B cell (primary cell): ENCODE measurements around the gene BRWD1. TPM values are rescaled to one million over a fixed set of nuclear protein-coding genes. Genes with fewer than 3 reads are reported as not detected.

Experiments
- ATAC-seq: fragments of 200-7000 bp; cut with Tn5 transposase; one replicate; pipeline ENCODE4 v1.10.0; 2021; ENCODE audit warnings: low read depth, mild to moderate bottlenecking, moderate number of reproducible peaks, moderate library complexity
- CTCF ChIA-PET: fragments of 350-600 bp; sonication (Branson Sonifier 250); formaldehyde crosslinking; loops from one replicate; lab custom pipeline; 2021; ENCODE audit warnings: antibody characterized with exemption, inconsistent platforms; lab: Charles Lee
- POLR2A ChIA-PET: fragments of 350-600 bp; sonication (Branson Sonifier 250); formaldehyde crosslinking; loops from one replicate; lab custom pipeline; 2021; ENCODE audit warnings: antibody characterized with exemption; lab: Charles Lee
- DNase-seq: peaks from one replicate; pipeline ENCODE4 v3.0.0; 2013
- H2AFZ ChIP-seq: 2 replicates; pipeline ENCODE4 v1.6.1; 2012; ENCODE audit warnings: mild to moderate bottlenecking, low read depth, low read length; ENCODE audit not compliant: insufficient read depth, poor library complexity, severe bottlenecking
- H3K27ac ChIP-seq, 2 donors: 1 replicate in 1 of 2; 2 replicates in 1 of 2; pipeline ENCODE4 v1.5.1; 2012 to 2013; ENCODE audit warnings: low read length in 2 of 2, mild to moderate bottlenecking in 2 of 2, moderate library complexity in 1 of 2
- H3K27me3 ChIP-seq, 4 experiments: fragments of 200-600 bp in 1 of 4; sonication (generic) in 1 of 4; replicated peaks in 1 of 4; 1 replicate in 2 of 4; 2 replicates in 2 of 4; pipeline versions ENCODE4 v1.6.1 to v1.7.0; 2013 to 2016; ENCODE audit warnings: low read length in 3 of 4, mild to moderate bottlenecking in 2 of 4, mixed read lengths in 1 of 4, moderate library complexity in 1 of 4; ENCODE audit not compliant: insufficient read depth in 4 of 4, control insufficient read depth in 3 of 4; ENCODE audit errors: control extremely low read depth in 1 of 4
- H3K36me3 ChIP-seq, 2 experiments: replicated peaks in 1 of 2; 1 replicate in 1 of 2; 2 replicates in 1 of 2; pipeline versions ENCODE4 v1.6.1 to v1.7.1; 2013; ENCODE audit warnings: low read length in 1 of 2; ENCODE audit not compliant: insufficient read depth in 2 of 2, control insufficient read depth in 1 of 2; ENCODE audit errors: control extremely low read depth in 1 of 2, extremely low read depth in 1 of 2
- H3K4me1 ChIP-seq, 2 donors: fragments of 200-600 bp in 1 of 2; sonication (generic) in 1 of 2; 1 replicate in 1 of 2; 2 replicates in 1 of 2; pipeline versions ENCODE4 v1.5.1 to v1.6.1; 2013 to 2017; ENCODE audit warnings: low read length in 2 of 2; ENCODE audit not compliant: control insufficient read depth in 2 of 2, insufficient read depth in 2 of 2
- H3K4me2 ChIP-seq: replicated peaks from 2 replicates; pipeline ENCODE3; 2012; ENCODE audit warnings: mild to moderate bottlenecking, low read depth, low read length; ENCODE audit not compliant: poor library complexity, severe bottlenecking
- H3K4me3 ChIP-seq, 5 experiments: fragments of 200-600 bp in 1 of 5; sonication (generic) in 1 of 5; 1 replicate in 3 of 5; 2 replicates in 2 of 5; pipeline versions ENCODE4 v1.5.1 to v1.7.0; 2011 to 2016; ENCODE audit warnings: low read length in 4 of 5, mild to moderate bottlenecking in 4 of 5, low read depth in 2 of 5, control low read depth in 1 of 5, moderate library complexity in 1 of 5; ENCODE audit not compliant: insufficient read depth in 1 of 5; ENCODE audit errors: control extremely low read depth in 1 of 5, extremely low read depth in 1 of 5
- H3K79me2 ChIP-seq: fragments of 200-600 bp; sonication (generic); one replicate; pipeline ENCODE4 v1.6.0; 2016; ENCODE audit warnings: low read length; ENCODE audit not compliant: control insufficient read depth, insufficient read depth
- H3K9ac ChIP-seq: fragments of 200-600 bp; sonication (generic); 2 replicates; pipeline ENCODE4 v1.6.1; 2017; ENCODE audit warnings: mild to moderate bottlenecking, low read length, moderate library complexity
- H3K9me3 ChIP-seq, 3 donors: one replicate each; pipeline versions ENCODE4 v1.6.1 to v1.7.1; 2013; ENCODE audit warnings: low read length in 2 of 3; ENCODE audit not compliant: control insufficient read depth in 2 of 3, insufficient read depth in 1 of 3; ENCODE audit errors: control extremely low read depth in 1 of 3
- H4K20me1 ChIP-seq: 2 replicates; pipeline ENCODE4 v1.6.0; 2012; ENCODE audit warnings: mild to moderate bottlenecking, low read length; ENCODE audit not compliant: insufficient read depth, control insufficient read depth, poor library complexity, severe bottlenecking
- H3K27ac Mint-ChIP-seq: one replicate; pipeline ENCODE4 v1.8.0; 2021; ENCODE audit warnings: mixed read lengths
- H3K27me3 Mint-ChIP-seq: one replicate; pipeline ENCODE4 v1.8.0; 2021; ENCODE audit warnings: mixed read lengths
- H3K4me1 Mint-ChIP-seq: one replicate; pipeline ENCODE4 v1.8.0; 2021; ENCODE audit warnings: mixed read lengths
- H3K4me3 Mint-ChIP-seq: one replicate; pipeline ENCODE4 v1.8.0; 2021; ENCODE audit warnings: mixed read lengths
- H3K9me3 Mint-ChIP-seq: one replicate; pipeline ENCODE4 v1.8.0; 2022; ENCODE audit warnings: mixed read lengths; ENCODE audit not compliant: insufficient read depth
- EZH2 ChIP-seq: IDR thresholded peaks from 2 replicates; pipeline ENCODE4 v1.6.1; 2012; ENCODE audit warnings: borderline replicate concordance, low read depth, mild to moderate bottlenecking, moderate library complexity, low read length; ENCODE audit not compliant: insufficient read depth, poor library complexity, severe bottlenecking
- WGBS: methylation state at CpG from one replicate; pipeline ENCODE4 v1.1.5; 2013; ENCODE audit warnings: missing lambda C conversion rate; ENCODE audit not compliant: insufficient coverage; 5-methylcytosine and 5-hydroxymethylcytosine counted together
- intact Hi-C: fragments of 100-400 bp; cut with micrococcal nuclease; formaldehyde crosslinking; loops from one replicate; pipeline ENCODE4 v1.10.0; 2022
- polyA plus RNA-seq: library from polyadenylated mRNA; depleted of rRNA; stranded (reverse); fragments of >200 nt; gene quantifications from 2 replicates; pipeline ENCODE4 v1.2.3, GENCODE V29; 2012
- total RNA-seq, 2 donors: library from RNA; stranded (reverse); fragments of 120-200 nt in 1 of 2; gene quantifications; 1 replicate in 1 of 2; 2 replicates in 1 of 2; pipeline versions ENCODE4 v1.2.3 to v1.2.4, GENCODE V29; 2013 to 2022
- TF ChIP-seq, protein P1 (sequence below): fragments of 200-600 bp; IDR thresholded peaks from one replicate; pipeline ENCODE4 v1.8.0; 2022; ENCODE audit warnings: antibody characterized with exemption, mild to moderate bottlenecking

BRWD1 gene
- total and polyA plus RNA-seq, 2 donors (not counting 1 experiment from before 2014, with no cell fraction given), result 9.4 to 93.9 TPM

DNA sequence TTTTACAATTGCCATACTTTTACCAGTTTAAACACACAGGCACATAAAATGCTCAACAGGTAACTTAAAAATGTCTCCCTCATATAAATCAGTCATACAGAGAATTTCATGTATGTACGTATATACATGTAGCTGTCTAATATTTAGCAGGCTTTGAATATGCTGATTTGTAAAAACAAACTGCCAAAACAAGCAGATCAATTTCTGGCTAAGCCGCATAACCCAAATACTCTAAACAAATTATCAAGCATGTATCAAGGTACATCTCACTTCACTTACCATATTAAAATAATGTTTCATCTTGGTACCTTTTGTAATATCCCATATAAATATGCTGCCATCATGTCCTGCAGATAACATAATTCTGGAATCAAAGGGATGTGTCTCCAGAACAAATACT, 43.8 kb downstream of the BRWD1 start:
- ATAC-seq (no peak), DNase-seq (no peak)
- Mint-ChIP-seq H3K9me3 (no peaks in the 10 kb centered on the region), H3K27ac (no peak overlapping the region), H3K4me3 (no peak overlapping the region), H3K27me3 (no peaks in the 10 kb centered on the region), H3K4me1 (peaks cover 4% of the 10 kb centered on the region)
- WGBS, result no CpG with 5 or more reads among the region's 2 CpGs
- Histone ChIP-seq H3K9ac (no peak overlapping the region), H3K4me1 (no peaks in the 10 kb centered on the region), H2AFZ (no peak overlapping the region), H3K27me3 (no peaks in the 10 kb centered on the region), H3K9me3 (no peaks in the 10 kb centered on the region), H3K4me3 (no peak overlapping the region), H3K36me3 (peaks cover 12 to 45% of the 10 kb centered on the region in 2 experiments), H3K27ac (no peak overlapping the region), H3K79me2 (no peaks in the 10 kb centered on the region), H4K20me1 (no peaks in the 10 kb centered on the region), H3K4me2 (no peak overlapping the region)
- CTCF ChIA-PET, result no interaction called here
- POLR2A ChIA-PET, result no interaction called here
- intact Hi-C loops, result no loop called here
- TF ChIP-seq, protein P1, sequence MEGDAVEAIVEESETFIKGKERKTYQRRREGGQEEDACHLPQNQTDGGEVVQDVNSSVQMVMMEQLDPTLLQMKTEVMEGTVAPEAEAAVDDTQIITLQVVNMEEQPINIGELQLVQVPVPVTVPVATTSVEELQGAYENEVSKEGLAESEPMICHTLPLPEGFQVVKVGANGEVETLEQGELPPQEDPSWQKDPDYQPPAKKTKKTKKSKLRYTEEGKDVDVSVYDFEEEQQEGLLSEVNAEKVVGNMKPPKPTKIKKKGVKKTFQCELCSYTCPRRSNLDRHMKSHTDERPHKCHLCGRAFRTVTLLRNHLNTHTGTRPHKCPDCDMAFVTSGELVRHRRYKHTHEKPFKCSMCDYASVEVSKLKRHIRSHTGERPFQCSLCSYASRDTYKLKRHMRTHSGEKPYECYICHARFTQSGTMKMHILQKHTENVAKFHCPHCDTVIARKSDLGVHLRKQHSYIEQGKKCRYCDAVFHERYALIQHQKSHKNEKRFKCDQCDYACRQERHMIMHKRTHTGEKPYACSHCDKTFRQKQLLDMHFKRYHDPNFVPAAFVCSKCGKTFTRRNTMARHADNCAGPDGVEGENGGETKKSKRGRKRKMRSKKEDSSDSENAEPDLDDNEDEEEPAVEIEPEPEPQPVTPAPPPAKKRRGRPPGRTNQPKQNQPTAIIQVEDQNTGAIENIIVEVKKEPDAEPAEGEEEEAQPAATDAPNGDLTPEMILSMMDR, result no peak
- no peak for TF ChIP-seq EZH2

DNA sequence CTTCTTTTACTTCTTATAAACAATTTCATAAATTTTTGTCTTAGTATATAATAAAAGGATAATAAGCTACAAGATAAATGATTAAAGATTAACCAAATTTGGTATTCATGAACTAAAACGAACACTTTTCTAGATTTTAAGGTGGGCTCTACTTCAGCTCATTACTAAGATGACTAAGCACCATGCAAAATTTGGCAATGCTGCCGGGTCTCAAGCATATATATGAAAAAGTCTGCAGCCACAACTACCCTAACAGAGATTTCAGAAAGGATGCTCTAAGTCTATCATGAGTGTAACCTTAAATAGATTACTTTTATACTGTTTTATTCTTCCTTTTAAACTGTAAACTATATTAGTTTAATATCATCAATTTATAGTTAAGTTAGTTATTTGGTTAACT, 47.8 kb downstream of the BRWD1 start:
- H3K27me3 ChIP-seq, result no peaks in the 10 kb centered on the region
- peaks cover 7 to 56% of the 10 kb centered on the region in 2 experiments for H3K36me3 ChIP-seq
- POLR2A ChIA-PET, result no interaction called here
- no peak overlapping the region for H2AFZ ChIP-seq
- DNase-seq (no peak), ATAC-seq (no peak)
- intact Hi-C loops, result no loop called here
- no peak overlapping the region for H3K27ac Mint-ChIP-seq
- no peaks in the 10 kb centered on the region for H3K27me3 Mint-ChIP-seq
- no peak overlapping the region for H3K4me2 ChIP-seq
- no peak overlapping the region for H3K4me3 ChIP-seq
- WGBS, result no CpG with 5 or more reads among the region's 2 CpGs
- TF ChIP-seq, protein P1, result no peak
- no peak for TF ChIP-seq EZH2
- H3K27ac ChIP-seq, result no peak overlapping the region
- CTCF ChIA-PET, result interaction anchor here (0.5 to 1.3 kb wide), 2 partner anchors 122 to 168 kb away, joined by 3 to 6 read pairs; no protein-coding TSS in a partner anchor
- H3K79me2 ChIP-seq, result peaks cover 10% of the 10 kb centered on the region
- H3K9ac ChIP-seq, result no peak overlapping the region
- peaks cover 4% of the 10 kb centered on the region for H3K4me1 Mint-ChIP-seq
- no peaks in the 10 kb centered on the region for H3K4me1 ChIP-seq
- no peak overlapping the region for H3K4me3 Mint-ChIP-seq
- no peaks in the 10 kb centered on the region for H3K9me3 ChIP-seq
- H3K9me3 Mint-ChIP-seq, result no peaks in the 10 kb centered on the region
- H4K20me1 ChIP-seq, result peaks cover 7% of the 10 kb centered on the region
